Upper lobe of right lung (tissue), 1 donor: ENCODE measurements around the gene CHD1. TPM values are rescaled to one million over a fixed set of nuclear protein-coding genes. Genes with fewer than 3 reads are reported as not detected.

ENCODE experiments used
- ATAC-seq: fragments of 200-7000 bp; cut with Tn5 transposase; one replicate; pipeline ENCODE4 v1.9.1; 2020; ENCODE audit warnings: mild to moderate bottlenecking, moderate library complexity
- DNase-seq: peaks from one replicate; pipeline ENCODE4 v3.0.0-alpha.2; 2020
- H3K27ac ChIP-seq: fragments of 200-600 bp; one replicate; pipeline ENCODE4 v1.8.0; 2022
- H3K27me3 ChIP-seq: fragments of 200-600 bp; one replicate; pipeline ENCODE4 v1.8.0; 2022; ENCODE audit warnings: mild to moderate bottlenecking
- H3K36me3 ChIP-seq: fragments of 200-600 bp; one replicate; pipeline ENCODE4 v1.8.0; 2022
- H3K4me1 ChIP-seq: fragments of 200-600 bp; one replicate; pipeline ENCODE4 v1.8.0; 2022
- H3K4me3 ChIP-seq: fragments of 200-600 bp; one replicate; pipeline ENCODE4 v1.8.0; 2022; ENCODE audit warnings: mild to moderate bottlenecking
- H3K9me3 ChIP-seq: fragments of 200-600 bp; one replicate; pipeline ENCODE4 v1.8.0; 2022
- CTCF ChIP-seq: fragments of 200-600 bp; IDR thresholded peaks from one replicate; pipeline ENCODE4 v1.8.0; 2022; ENCODE audit warnings: antibody characterized with exemption
- intact Hi-C: fragments of 100-400 bp; cut with DNase I; formaldehyde crosslinking; loops from one replicate; pipeline ENCODE4 v1.11.0; 2022
- total RNA-seq: library from RNA; stranded (reverse); fragmentation: NEBNext Ultra II Directional; extraction: Animal tissue kit (Norgen Biotek cat#: 25700); gene quantifications from one replicate; pipeline ENCODE4 v1.2.1, GENCODE V29; 2021
- donor health status: DM: no; HTN: yes; CAD: no; lungs with severe emphysema.

Gene CHD1
- total RNA-seq, 1 donor from 2014 or later = 33.3 TPM

GRCh38 chr5:98847054-98847453 lies 81.8 kb downstream of the CHD1 start:
- H3K27me3 ChIP-seq = no peaks in the 10 kb centered on the region
- TF ChIP-seq CTCF = no peak
- no peaks in the 10 kb centered on the region for H3K9me3 ChIP-seq
- intact Hi-C loops = no loop called here
- no peaks in the 10 kb centered on the region for H3K4me1 ChIP-seq
- H3K36me3 ChIP-seq = no peaks in the 10 kb centered on the region
- H3K4me3 ChIP-seq = no peak overlapping the region
- no peak overlapping the region for H3K27ac ChIP-seq
- no peak for DNase-seq
- ATAC-seq = no peak

GRCh38 chr5:98846520-98846919 lies 82.3 kb downstream of the CHD1 start:
- H3K27ac ChIP-seq = no peak overlapping the region
- H3K27me3 ChIP-seq = no peaks in the 10 kb centered on the region
- no peak overlapping the region for H3K4me3 ChIP-seq
- no peaks in the 10 kb centered on the region for H3K4me1 ChIP-seq
- intact Hi-C loops = no loop called here
- ATAC-seq (no peak), DNase-seq (no peak)
- no peak for TF ChIP-seq CTCF
- no peaks in the 10 kb centered on the region for H3K9me3 ChIP-seq
- no peaks in the 10 kb centered on the region for H3K36me3 ChIP-seq

GRCh38 chr5:98845878-98846277 lies 82.9 kb downstream of the CHD1 start:
- H3K4me1 ChIP-seq = no peaks in the 10 kb centered on the region
- no peak overlapping the region for H3K27ac ChIP-seq
- H3K4me3 ChIP-seq = no peak overlapping the region
- TF ChIP-seq CTCF = no peak
- ATAC-seq (no peak), DNase-seq (no peak)
- no peaks in the 10 kb centered on the region for H3K27me3 ChIP-seq
- no peaks in the 10 kb centered on the region for H3K36me3 ChIP-seq
- intact Hi-C loops = no loop called here
- H3K9me3 ChIP-seq = no peaks in the 10 kb centered on the region

- Histone ChIP-seq H3K4me1 (no peaks in the 10 kb centered on the region), H3K36me3 (no peaks in the 10 kb centered on the region), H3K27ac (no peak overlapping the region), H3K4me3 (no peak overlapping the region), H3K27me3 (no peaks in the 10 kb centered on the region), H3K9me3 (no peaks in the 10 kb centered on the region)
- no peak for TF ChIP-seq CTCF
- ATAC-seq (no peak), DNase-seq (no peak)
- intact Hi-C loops = no loop called here
Measured at GRCh38 chr5:98844865-98845264, 83.9 kb downstream of the CHD1 start.

GRCh38 chr5:98843481-98843880 lies 85.3 kb downstream of the CHD1 start:
- no peak for TF ChIP-seq CTCF
- intact Hi-C loops = no loop called here
- Histone ChIP-seq H3K4me1 (no peaks in the 10 kb centered on the region), H3K4me3 (no peak overlapping the region), H3K9me3 (no peaks in the 10 kb centered on the region), H3K36me3 (no peaks in the 10 kb centered on the region), H3K27me3 (no peaks in the 10 kb centered on the region), H3K27ac (no peak overlapping the region)
- ATAC-seq (no peak), DNase-seq (no peak)

- ATAC-seq = no peak
- Histone ChIP-seq H3K27me3 (no peaks in the 10 kb centered on the region), H3K4me1 (no peaks in the 10 kb centered on the region), H3K4me3 (no peak overlapping the region), H3K36me3 (no peaks in the 10 kb centered on the region), H3K27ac (no peak overlapping the region), H3K9me3 (no peaks in the 10 kb centered on the region)
- intact Hi-C loops = no loop called here
- no peak for DNase-seq
- TF ChIP-seq CTCF = no peak
Measured at GRCh38 chr5:98840946-98841345, 87.9 kb downstream of the CHD1 start.
